Ovary (tissue), 3 donors: ENCODE measurements around the gene UBQLN4.

ENCODE experiments used
- EP300 ChIP-seq: sonication (generic); formaldehyde crosslinking; IDR thresholded peaks from one replicate; pipeline ENCODE4 v1.6.1; 2017; ENCODE audit warnings: antibody characterized with exemption
- POLR2A ChIP-seq: fragments of 450-650 bp; IDR thresholded peaks from one replicate; pipeline ENCODE4 v1.6.1; 2017; ENCODE audit warnings: antibody characterized with exemption, mild to moderate bottlenecking, moderate library complexity
- TF ChIP-seq, protein P1 (sequence below), 3 donors: fragments of 450-650 bp in 2 of 3; fragments of 200-600 bp in 1 of 3; IDR thresholded peaks; one replicate each; pipeline versions ENCODE4 v1.5.1 to v1.8.0; 2016 to 2022; ENCODE audit warnings: antibody characterized with exemption in 3 of 3, mild to moderate bottlenecking in 1 of 3
- donor health status: DM: no; HTN: no; CAD: no.

DNA sequence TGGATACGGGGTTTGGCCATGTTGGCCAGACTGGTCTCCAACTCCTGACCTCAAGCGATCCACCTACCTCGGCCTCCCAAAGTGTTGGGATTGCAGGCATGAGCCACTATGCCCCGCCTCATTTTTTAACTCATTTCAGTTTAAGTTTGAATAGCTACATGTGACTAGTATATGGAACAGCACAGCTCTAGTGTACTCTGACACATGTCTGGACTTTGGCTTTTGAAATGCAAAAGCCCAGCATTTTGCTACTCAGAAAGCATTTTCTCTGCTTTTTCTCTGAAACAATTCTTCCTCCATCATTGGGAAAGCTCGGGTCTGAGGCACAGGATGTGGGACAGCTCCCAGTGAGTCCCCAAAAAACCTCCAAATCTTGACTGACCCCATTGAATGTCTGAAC lies 28.8 kb downstream of the UBQLN4 start:
- TF ChIP-seq, protein P1, sequence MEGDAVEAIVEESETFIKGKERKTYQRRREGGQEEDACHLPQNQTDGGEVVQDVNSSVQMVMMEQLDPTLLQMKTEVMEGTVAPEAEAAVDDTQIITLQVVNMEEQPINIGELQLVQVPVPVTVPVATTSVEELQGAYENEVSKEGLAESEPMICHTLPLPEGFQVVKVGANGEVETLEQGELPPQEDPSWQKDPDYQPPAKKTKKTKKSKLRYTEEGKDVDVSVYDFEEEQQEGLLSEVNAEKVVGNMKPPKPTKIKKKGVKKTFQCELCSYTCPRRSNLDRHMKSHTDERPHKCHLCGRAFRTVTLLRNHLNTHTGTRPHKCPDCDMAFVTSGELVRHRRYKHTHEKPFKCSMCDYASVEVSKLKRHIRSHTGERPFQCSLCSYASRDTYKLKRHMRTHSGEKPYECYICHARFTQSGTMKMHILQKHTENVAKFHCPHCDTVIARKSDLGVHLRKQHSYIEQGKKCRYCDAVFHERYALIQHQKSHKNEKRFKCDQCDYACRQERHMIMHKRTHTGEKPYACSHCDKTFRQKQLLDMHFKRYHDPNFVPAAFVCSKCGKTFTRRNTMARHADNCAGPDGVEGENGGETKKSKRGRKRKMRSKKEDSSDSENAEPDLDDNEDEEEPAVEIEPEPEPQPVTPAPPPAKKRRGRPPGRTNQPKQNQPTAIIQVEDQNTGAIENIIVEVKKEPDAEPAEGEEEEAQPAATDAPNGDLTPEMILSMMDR (IDR thresholded peaks at IDR 0.05) = no peak
- TF ChIP-seq POLR2A (no peak), EP300 (no peak)
